Activated T-cell treated with anti-CD3 and anti-CD28 coated beads, Interleukin-2, amount 50 U/mL, for 72 hours (primary cell): ENCODE data around the gene HAX1. TPM values are rescaled to one million over a fixed set of nuclear protein-coding genes. Genes with fewer than 3 reads are reported as not detected.
A peak's percentile ranks its signal among the peaks of the same experiment; 100 is the strongest.
"Not testable (repeated sequence)": the region's sequence is repeated elsewhere in the genome, so short reads cannot be mapped to it uniquely, and the experiment has no call there.

Source experiments
- ATAC-seq, 2 donors: fragments of 150-1000 bp; cut with Tn5 transposase; replicated peaks in 1 of 2; 2 replicates each; pipeline ENCODE4 v1.10.0; 2021; ENCODE audit warnings: moderate library complexity in 2 of 2, mild to moderate bottlenecking in 1 of 2
- DNase-seq, 2 donors: peaks; one replicate each; pipeline ENCODE4 v3.0.0; 2021 to 2022; ENCODE audit warnings: mixed read lengths in 1 of 2
- H3K27ac Mint-ChIP-seq: one replicate; pipeline ENCODE4 v1.8.0; 2022; ENCODE audit warnings: mild to moderate bottlenecking, moderate library complexity, mixed read lengths
- H3K27me3 Mint-ChIP-seq: one replicate; pipeline ENCODE4 v1.8.0; 2022; ENCODE audit warnings: low read depth, mixed read lengths
- H3K36me3 Mint-ChIP-seq, 2 donors: one replicate each; pipeline ENCODE4 v1.8.0; 2022; ENCODE audit warnings: mixed read lengths in 2 of 2, mild to moderate bottlenecking in 1 of 2; ENCODE audit not compliant: insufficient read depth in 2 of 2
- H3K4me1 Mint-ChIP-seq: one replicate; pipeline ENCODE4 v1.8.0; 2022; ENCODE audit warnings: low read depth, mixed read lengths
- H3K4me3 Mint-ChIP-seq, 2 donors: one replicate each; pipeline ENCODE4 v1.8.0; 2022; ENCODE audit warnings: mild to moderate bottlenecking in 2 of 2, mixed read lengths in 2 of 2, moderate library complexity in 2 of 2
- H3K9me3 Mint-ChIP-seq, 2 donors: one replicate each; pipeline ENCODE4 v1.8.0; 2022; ENCODE audit warnings: mixed read lengths in 2 of 2
- total RNA-seq, 2 donors: library from RNA; stranded (reverse); gene quantifications; one replicate each; pipeline ENCODE4 v1.2.3, GENCODE V29; 2022

Gene HAX1
- total RNA-seq, 2 donors from 2014 or later: 306 to 310 TPM

GRCh38 chr1:154256686-154257085 is 15.7 kb upstream of the HAX1 start:
- ATAC-seq (no peak), DNase-seq (no peak)
- Mint-ChIP-seq H3K36me3 (peaks cover 19 to 38% of the 10 kb centered on the region in 2 donors), H3K27ac (no peak overlapping the region), H3K9me3 (no peaks in the 10 kb centered on the region), H3K27me3 (no peaks in the 10 kb centered on the region), H3K4me1 (no peaks in the 10 kb centered on the region), H3K4me3 (no peak overlapping the region)

- Mint-ChIP-seq H3K36me3 (peaks cover 23 to 40% of the 10 kb centered on the region in 2 donors), H3K9me3 (no peaks in the 10 kb centered on the region), H3K27me3 (no peaks in the 10 kb centered on the region), H3K27ac (peak overlapping the region; percentile 82), H3K4me3 (no peak overlapping the region), H3K4me1 (peaks cover 16% of the 10 kb centered on the region)
- DNase-seq (no peak), ATAC-seq (no peak)
Measured at GRCh38 chr1:154258784-154259183, 13.6 kb upstream of the HAX1 start.

GRCh38 chr1:154260127-154260526 is 12.3 kb upstream of the HAX1 start:
- no peak for DNase-seq
- H3K4me1 Mint-ChIP-seq: peaks cover 29% of the 10 kb centered on the region
- no peaks in the 10 kb centered on the region for H3K27me3 Mint-ChIP-seq
- H3K27ac Mint-ChIP-seq: no peak overlapping the region
- no peaks in the 10 kb centered on the region for H3K9me3 Mint-ChIP-seq
- ATAC-seq: no peak
- H3K36me3 Mint-ChIP-seq: peaks cover 18 to 31% of the 10 kb centered on the region in 2 donors
- no peak overlapping the region for H3K4me3 Mint-ChIP-seq

- Mint-ChIP-seq H3K4me1 (peaks cover 45% of the 10 kb centered on the region), H3K4me3 (peak overlapping the region in 1 of 2 donors; percentile 31), H3K36me3 (peaks cover 12 to 21% of the 10 kb centered on the region in 2 donors), H3K27ac (peak overlapping the region; percentile 96), H3K9me3 (no peaks in the 10 kb centered on the region), H3K27me3 (no peaks in the 10 kb centered on the region)
- no peak for ATAC-seq
- DNase-seq: no peak
Measured at GRCh38 chr1:154263465-154264332, 8.7 kb upstream of the HAX1 start.

- ATAC-seq (peak in 1 of 2 donors; percentile 33), DNase-seq (no peak)
- Mint-ChIP-seq H3K27me3 (no peaks in the 10 kb centered on the region), H3K9me3 (no peaks in the 10 kb centered on the region), H3K4me1 (peaks cover 47% of the 10 kb centered on the region), H3K27ac (peak overlapping the region; percentile 96), H3K36me3 (peaks cover 10 to 22% of the 10 kb centered on the region in 2 donors), H3K4me3 (peak overlapping the region in 1 of 2 donors; percentile 58)
Measured at GRCh38 chr1:154264454-154264853, 8.0 kb upstream of the HAX1 start.

GRCh38 chr1:154265586-154265985 is 6.8 kb upstream of the HAX1 start:
- peaks cover 58% of the 10 kb centered on the region for H3K4me1 Mint-ChIP-seq
- H3K4me3 Mint-ChIP-seq: peak overlapping the region; percentile 13 to 73
- no peaks in the 10 kb centered on the region for H3K9me3 Mint-ChIP-seq
- ATAC-seq (peak; percentile 82), DNase-seq (no peak)
- no peaks in the 10 kb centered on the region for H3K27me3 Mint-ChIP-seq
- peaks cover 7 to 21% of the 10 kb centered on the region in 2 donors for H3K36me3 Mint-ChIP-seq
- peak overlapping the region; percentile 96 for H3K27ac Mint-ChIP-seq

GRCh38 chr1:154270833-154271232 is 1.6 kb upstream of the HAX1 start:
- peak overlapping the region; percentile 35 to 100 for H3K4me3 Mint-ChIP-seq
- H3K27me3 Mint-ChIP-seq: no peaks in the 10 kb centered on the region
- peak overlapping the region; percentile 99 for H3K27ac Mint-ChIP-seq
- no peaks in the 10 kb centered on the region for H3K9me3 Mint-ChIP-seq
- H3K4me1 Mint-ChIP-seq: peaks cover 64% of the 10 kb centered on the region
- DNase-seq: no peak
- ATAC-seq: no peak
- peaks cover 24 to 38% of the 10 kb centered on the region in 2 donors for H3K36me3 Mint-ChIP-seq

GRCh38 chr1:154272999-154273563 is 652 bp downstream of the HAX1 start:
- ATAC-seq (no peak), DNase-seq (no peak)
- peaks cover 24 to 41% of the 10 kb centered on the region in 2 donors for H3K36me3 Mint-ChIP-seq
- peak overlapping the region; percentile 99 for H3K27ac Mint-ChIP-seq
- H3K4me3 Mint-ChIP-seq: peak overlapping the region; percentile 99 to 100
- no peaks in the 10 kb centered on the region for H3K27me3 Mint-ChIP-seq
- peaks cover 56% of the 10 kb centered on the region for H3K4me1 Mint-ChIP-seq
- H3K9me3 Mint-ChIP-seq: no peaks in the 10 kb centered on the region

GRCh38 chr1:154276797-154277196 is 4.4 kb downstream of the HAX1 start:
- peaks cover 24 to 28% of the 10 kb centered on the region in 2 donors for H3K36me3 Mint-ChIP-seq
- no peaks in the 10 kb centered on the region for H3K27me3 Mint-ChIP-seq
- peak; percentile 31 to 39 for DNase-seq
- ATAC-seq: no peak
- H3K4me1 Mint-ChIP-seq: peaks cover 30% of the 10 kb centered on the region
- H3K4me3 Mint-ChIP-seq: no peak overlapping the region
- H3K9me3 Mint-ChIP-seq: no peaks in the 10 kb centered on the region
- H3K27ac Mint-ChIP-seq: no peak overlapping the region

GRCh38 chr1:154287591-154287990 is 15.2 kb downstream of the HAX1 start:
- not testable (repeated sequence) for DNase-seq, H3K27ac Mint-ChIP-seq, H3K36me3 Mint-ChIP-seq, H3K4me3 Mint-ChIP-seq, H3K27me3 Mint-ChIP-seq, H3K4me1 Mint-ChIP-seq, H3K9me3 Mint-ChIP-seq, ATAC-seq

GRCh38 chr1:154288661-154289060 is 16.2 kb downstream of the HAX1 start:
- DNase-seq (no peak), ATAC-seq (peak in 1 of 2 donors; percentile 35)
- Mint-ChIP-seq H3K9me3 (peaks cover 0 to 4% of the 10 kb centered on the region in 2 donors), H3K4me1 (no peaks in the 10 kb centered on the region), H3K27ac (peak overlapping the region; percentile 1), H3K36me3 (peaks cover 0 to 3% of the 10 kb centered on the region in 2 donors), H3K27me3 (no peaks in the 10 kb centered on the region), H3K4me3 (no peak overlapping the region)

GRCh38 chr1:154290921-154291320 is 18.5 kb downstream of the HAX1 start:
- no peak for DNase-seq
- H3K27me3 Mint-ChIP-seq: no peaks in the 10 kb centered on the region
- H3K27ac Mint-ChIP-seq: no peak overlapping the region
- no peaks in the 10 kb centered on the region for H3K4me1 Mint-ChIP-seq
- no peak overlapping the region for H3K4me3 Mint-ChIP-seq
- H3K9me3 Mint-ChIP-seq: peaks cover 2 to 7% of the 10 kb centered on the region in 2 donors
- peaks cover 8 to 10% of the 10 kb centered on the region in 2 donors for H3K36me3 Mint-ChIP-seq
- no peak for ATAC-seq

- Mint-ChIP-seq H3K4me3 (no peak overlapping the region), H3K9me3 (peaks cover 4 to 7% of the 10 kb centered on the region in 2 donors), H3K27ac (no peak overlapping the region), H3K36me3 (peaks cover 8 to 10% of the 10 kb centered on the region in 2 donors), H3K27me3 (no peaks in the 10 kb centered on the region), H3K4me1 (no peaks in the 10 kb centered on the region)
- ATAC-seq: no peak
- DNase-seq: no peak
Measured at GRCh38 chr1:154295408-154296235, 23.2 kb downstream of the HAX1 start.
